CD4-positive, alpha-beta T cell (primary cell): ENCODE results near the gene ISCU. TPM values are rescaled to one million over a fixed set of nuclear protein-coding genes. Genes with fewer than 3 reads are reported as not detected.

Source experiments
- ATAC-seq: fragments of 200-7000 bp; cut with Tn5 transposase; one replicate; pipeline ENCODE4 v1.10.0; 2022; ENCODE audit warnings: mild to moderate bottlenecking; ENCODE audit not compliant: poor library complexity
- CTCF ChIA-PET: fragments of 350-600 bp; sonication (Branson Sonifier 250); formaldehyde crosslinking; loops from one replicate; lab custom pipeline; 2021; ENCODE audit warnings: antibody characterized with exemption, inconsistent platforms; lab: Charles Lee
- POLR2A ChIA-PET: fragments of 350-600 bp; sonication (Branson Sonifier 250); formaldehyde crosslinking; loops from one replicate; lab custom pipeline; 2021; ENCODE audit warnings: antibody characterized with exemption, inconsistent platforms; lab: Charles Lee
- DNase-seq, 14 experiments: peaks; one replicate each; pipeline ENCODE4 v3.0.0-alpha.2; 2013 to 2020; ENCODE audit warnings: mixed read lengths in 2 of 14
- H3K27ac ChIP-seq, 2 donors: one replicate each; pipeline versions ENCODE4 v1.5.1 to v1.7.0; 2013; ENCODE audit warnings: low read length in 2 of 2, low read depth in 1 of 2, mild to moderate bottlenecking in 1 of 2
- H3K27me3 ChIP-seq, 2 experiments: 1 replicate in 1 of 2; 2 replicates in 1 of 2; pipeline versions ENCODE4 v1.6.1 to v1.7.0; 2013; ENCODE audit warnings: low read length in 2 of 2, control low read depth in 1 of 2, mild to moderate bottlenecking in 1 of 2, moderate library complexity in 1 of 2; ENCODE audit not compliant: insufficient read depth in 2 of 2, control insufficient read depth in 1 of 2
- H3K36me3 ChIP-seq: one replicate; pipeline ENCODE4 v1.6.1; 2013; ENCODE audit warnings: low read length, control low read depth; ENCODE audit not compliant: insufficient read depth
- H3K4me1 ChIP-seq: one replicate; pipeline ENCODE4 v1.6.1; 2013; ENCODE audit warnings: low read length, control low read depth; ENCODE audit not compliant: insufficient read depth
- H3K4me3 ChIP-seq: one replicate; pipeline ENCODE4 v1.5.1; 2013; ENCODE audit warnings: mild to moderate bottlenecking, low read length, moderate library complexity
- H3K9me3 ChIP-seq, 2 experiments: 1 replicate in 1 of 2; 2 replicates in 1 of 2; pipeline versions ENCODE4 v1.6.1 to v1.7.0; 2013; ENCODE audit warnings: low read length in 2 of 2, mild to moderate bottlenecking in 2 of 2, control low read depth in 1 of 2, moderate library complexity in 1 of 2; ENCODE audit not compliant: control insufficient read depth in 1 of 2, insufficient read depth in 1 of 2
- H3K27ac Mint-ChIP-seq: one replicate; pipeline ENCODE4 v1.8.0; 2020; ENCODE audit warnings: mixed read lengths
- H3K27me3 Mint-ChIP-seq: one replicate; pipeline ENCODE4 v1.8.0; 2021; ENCODE audit warnings: mixed read lengths
- H3K36me3 Mint-ChIP-seq: one replicate; pipeline ENCODE4 v1.8.0; 2021; ENCODE audit warnings: low read depth, mixed read lengths
- H3K4me1 Mint-ChIP-seq: one replicate; pipeline ENCODE4 v1.8.0; 2021; ENCODE audit warnings: low read depth, mixed read lengths
- H3K4me3 Mint-ChIP-seq: one replicate; pipeline ENCODE4 v1.8.0; 2020; ENCODE audit warnings: mild to moderate bottlenecking, mixed read lengths
- H3K9me3 Mint-ChIP-seq: one replicate; pipeline ENCODE4 v1.8.0; 2020; ENCODE audit warnings: mixed read lengths
- CTCF ChIP-seq: fragments of 200-600 bp; IDR thresholded peaks from one replicate; pipeline ENCODE4 v1.8.0; 2022; ENCODE audit warnings: antibody characterized with exemption, mild to moderate bottlenecking
- intact Hi-C, 2 experiments: fragments of 100-400 bp; cut with DNase I in 1 of 2; cut with micrococcal nuclease in 1 of 2; formaldehyde crosslinking; loops; one replicate each; pipeline versions ENCODE4 v1.15.1 to v1.9.0; 2023 to 2025; cut with DNase I, micrococcal nuclease
- polyA plus RNA-seq, 2 donors: library from polyadenylated mRNA; unstranded; fragments of 120-200 nt; gene quantifications; one replicate each; pipeline ENCODE4 v1.2.1, GENCODE V29; 2013
- total RNA-seq, 174 experiments: library from RNA in 2 of 174; stranded (reverse) in 2 of 174; gene quantifications; one replicate each; pipeline ENCODE4 v1.2.3 and lab custom pipeline; 2021 to 2026

ISCU gene
- 100 to 1,000 TPM; 269 to 270 TPM for total RNA-seq
- 151 TPM for polyA plus RNA-seq (2013, experiment 1 of 2)
- 142 TPM for polyA plus RNA-seq (2013, experiment 2 of 2)
- total RNA-seq (lab: John Stamatoyannopoulos, UW) = 48.5 to 238 (median 148) reads per million in 172 experiments

DNA sequence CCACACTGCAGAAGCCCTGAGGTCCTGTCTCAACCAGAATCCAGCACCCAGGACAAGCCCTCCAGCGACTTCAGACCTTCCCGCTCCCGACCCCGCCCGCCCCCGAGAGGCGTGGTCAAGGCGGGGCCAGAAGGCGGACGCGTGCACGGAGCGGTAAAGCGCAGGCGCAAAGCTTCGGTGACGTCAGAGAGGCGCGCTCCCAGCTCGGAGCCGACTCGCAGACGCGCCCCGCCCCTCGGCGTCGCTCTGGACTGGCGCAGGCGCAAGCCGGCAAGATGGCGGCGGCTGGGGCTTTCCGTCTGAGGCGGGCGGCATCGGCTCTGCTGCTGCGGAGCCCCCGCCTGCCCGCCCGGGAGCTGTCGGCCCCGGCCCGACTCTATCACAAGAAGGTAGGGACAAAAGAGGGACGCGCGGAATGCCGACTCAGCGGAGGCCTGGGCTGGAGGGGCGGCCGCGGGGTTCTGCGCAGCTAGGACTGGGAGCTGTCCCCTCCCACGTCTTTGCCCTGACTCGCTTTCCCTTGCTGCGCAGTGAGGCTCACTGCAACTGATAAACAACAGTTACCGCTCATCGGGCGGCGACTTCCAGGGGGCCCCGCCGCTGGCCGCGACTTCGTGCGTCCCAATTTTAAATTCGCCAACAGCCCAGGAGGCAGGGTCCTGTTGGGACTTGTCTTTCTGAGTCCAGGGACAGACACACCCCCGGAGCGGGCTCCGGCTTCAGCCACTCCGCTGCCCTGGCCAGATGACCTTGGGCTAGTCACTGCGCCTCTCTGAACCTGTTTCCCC is at the start of gene ISCU:
ISCU (plus strand) TSS at position 249 of the 788 bp plus-strand sequence; CDS start at position 276, 27 bp downstream.
- H3K36me3 Mint-ChIP-seq = peaks cover 76% of the 10 kb centered on the region
- H3K36me3 ChIP-seq = peaks cover 43% of the 10 kb centered on the region
- peak within 1 kb of the TSS; percentile 97 for H3K4me3 ChIP-seq
- ATAC-seq (peak; percentile 63), DNase-seq (peak; percentile 97 to 100 (median 99))
- intact Hi-C loops = loop anchor here (1.0 to 5.0 kb wide), 13 partner anchors 45 to 875 kb away; partner anchors contain the start of genes SELPLG (in 2 of the 2), SSH1 (in 2 of the 2), ALKBH2 (in 1 of the 2) and CORO1C (in 1 of the 2)
- H3K9me3 ChIP-seq = no peaks in the 10 kb centered on the region
- peak within 1 kb of the TSS; percentile 92 to 94 for H3K27ac ChIP-seq
- no peaks in the 10 kb centered on the region for H3K27me3 ChIP-seq
- H3K4me1 Mint-ChIP-seq = peaks cover 74% of the 10 kb centered on the region
- no peaks in the 10 kb centered on the region for H3K9me3 Mint-ChIP-seq
- ChIA-PET CTCF (interaction anchor here (0.6 to 9.8 kb wide), 5 partner anchors 55 to 388 kb away, joined by 3 to 102 read pairs (median 3); partner anchors contain the start of gene SELPLG), POLR2A (interaction anchor here (0.6 to 8.0 kb wide), 28 partner anchors 13 to 1606 kb away, joined by 3 to 164 read pairs (median 5); partner anchors contain the start of genes ANKRD13A, FICD, MMAB and MVK)
- H3K27ac Mint-ChIP-seq = peak within 1 kb of the TSS; percentile 96
- no peaks in the 10 kb centered on the region for H3K27me3 Mint-ChIP-seq
- peak within 1 kb of the TSS; percentile 99 for H3K4me3 Mint-ChIP-seq
- no peak for TF ChIP-seq CTCF
- H3K4me1 ChIP-seq = peaks cover 63% of the 10 kb centered on the region

DNA sequence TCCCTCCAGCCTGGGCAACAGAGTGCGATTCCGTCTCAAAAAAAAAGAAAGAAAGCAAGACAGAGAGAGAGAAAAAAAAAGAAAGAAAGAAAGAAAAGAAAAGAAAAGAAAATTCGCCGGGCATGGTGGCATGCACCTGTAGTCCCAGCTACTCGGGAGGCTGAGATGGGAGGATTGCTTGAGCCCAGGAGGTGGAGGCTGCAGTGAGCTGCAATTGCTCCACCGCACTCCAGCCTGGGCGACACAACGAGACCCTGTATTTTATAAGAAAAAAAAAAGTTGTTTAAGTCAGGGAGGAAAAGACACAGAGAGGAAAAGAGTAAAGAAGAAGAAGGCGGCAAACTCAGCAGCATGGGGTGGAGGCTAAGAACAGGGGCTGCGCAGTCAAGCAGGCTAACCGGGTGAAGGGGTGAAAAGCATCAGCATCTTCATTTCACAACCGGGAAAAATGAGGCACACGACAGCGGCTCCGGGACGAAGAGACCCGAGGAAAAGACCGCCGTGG is 47.9 kb upstream of the ISCU start:
- Mint-ChIP-seq H3K27me3 (no peaks in the 10 kb centered on the region), H3K36me3 (peaks cover 30% of the 10 kb centered on the region), H3K4me1 (peaks cover 29% of the 10 kb centered on the region), H3K4me3 (peak overlapping the region; percentile 96), H3K9me3 (no peaks in the 10 kb centered on the region), H3K27ac (peak overlapping the region; percentile 87)
- Histone ChIP-seq H3K9me3 (no peaks in the 10 kb centered on the region), H3K27me3 (no peaks in the 10 kb centered on the region), H3K36me3 (peaks cover 23% of the 10 kb centered on the region), H3K27ac (no peak overlapping the region), H3K4me3 (peak overlapping the region; percentile 99), H3K4me1 (peaks cover 34% of the 10 kb centered on the region)
- peak; percentile 19 for ATAC-seq
- DNase-seq = peak in 1 of 14 experiments; percentile 13
- POLR2A ChIA-PET = no interaction called here
- no peak for TF ChIP-seq CTCF
- CTCF ChIA-PET = no interaction called here
- intact Hi-C loops = loop anchor here (2.0 to 10.0 kb wide), 10 partner anchors 218 to 1610 kb away; partner anchors contain the start of genes ALKBH2 (in 1 of the 2), CORO1C (in 1 of the 2), IFT81 (in 1 of the 2) and KCTD10 (in 1 of the 2)
